Measurements from ENCODE around the gene SLC25A5.
"Not testable (repeated sequence)": the region's sequence is repeated elsewhere in the genome, so short reads cannot be mapped to it uniquely, and the experiment has no call there.

GRCh38 chrX:119493851-119494495 lies 25.7 kb downstream of the SLC25A5 start:
- TF ChIP-seq CTCF (IDR thresholded peaks at IDR 0.05 in 2 of 3, conservative IDR thresholded peaks at IDR 0.05 in 1 of 3; ENCODE audit: borderline replicate concordance in 1 of 3, insufficient read depth in 1 of 3, low read depth in 2 of 3, low read length in 2 of 3); EZH2 (IDR thresholded peaks at IDR 0.05); TCF7L2 (IDR thresholded peaks at IDR 0.05; ENCODE audit: borderline replicate concordance, extremely low read depth, insufficient read depth, insufficient read length): not testable (repeated sequence)
